GF-D8 (cell line): ENCODE data around the gene RCE1.
"Not testable (repeated sequence)": the region's sequence is repeated elsewhere in the genome, so short reads cannot be mapped to it uniquely, and the experiment has no call there.

ENCODE experiments used
- DNase-seq: peaks from one replicate; lab custom pipeline; 2025; lab: John Stamatoyannopoulos, UW

Gene RCE1

GRCh38 chr11:66842896-66843775 lies at the start of gene RCE1:
RCE1 (plus strand) TSS chr11:66843441; CDS start chr11:66843456, 15 bp downstream.
- peak; percentile 71 for DNase-seq

GRCh38 chr11:66799815-66800214 lies 43.4 kb upstream of the RCE1 start:
- not testable (repeated sequence) for DNase-seq

- DNase-seq = no peak
These were observed 42.4 kb upstream of the RCE1 start for GRCh38 chr11:66800720-66801428.

GRCh38 chr11:66809592-66809991 lies 33.6 kb upstream of the RCE1 start:
- no peak for DNase-seq

- DNase-seq = no peak
These were observed 32.6 kb upstream of the RCE1 start for GRCh38 chr11:66810576-66811185.

GRCh38 chr11:66814678-66815077 lies 28.6 kb upstream of the RCE1 start:
- DNase-seq = no peak

- no peak for DNase-seq
These were observed 27.6 kb upstream of the RCE1 start for GRCh38 chr11:66815646-66816045.

- DNase-seq = no peak
These were observed 24.8 kb upstream of the RCE1 start for GRCh38 chr11:66818231-66818955.

GRCh38 chr11:66820381-66820780 lies 22.9 kb upstream of the RCE1 start:
- no peak for DNase-seq

- DNase-seq = no peak
These were observed 22.3 kb upstream of the RCE1 start for GRCh38 chr11:66820901-66821300.

- DNase-seq = no peak
These were observed 19.5 kb upstream of the RCE1 start for GRCh38 chr11:66823700-66824099.

- DNase-seq = not testable (repeated sequence)
These were observed 18.7 kb upstream of the RCE1 start for GRCh38 chr11:66824573-66824972.

GRCh38 chr11:66834539-66834845 lies 8.7 kb upstream of the RCE1 start:
- no peak for DNase-seq

GRCh38 chr11:66834943-66835342 lies 8.3 kb upstream of the RCE1 start:
- no peak for DNase-seq

GRCh38 chr11:66835768-66836405 lies 7.4 kb upstream of the RCE1 start:
- no peak for DNase-seq

GRCh38 chr11:66840317-66841091 lies 2.7 kb upstream of the RCE1 start:
- DNase-seq = peak; percentile 12

GRCh38 chr11:66841861-66842260 lies 1.4 kb upstream of the RCE1 start:
- DNase-seq = no peak

- DNase-seq = no peak
These were observed 743 bp upstream of the RCE1 start for GRCh38 chr11:66842501-66842895.

GRCh38 chr11:66843776-66844495 lies 695 bp downstream of the RCE1 start:
- DNase-seq = no peak

- no peak for DNase-seq
These were observed 1.4 kb downstream of the RCE1 start for GRCh38 chr11:66844496-66845142.
